Esophagus (tissue), 2 donors: ENCODE measurements around the gene CACUL1. TPM values are rescaled to one million over a fixed set of nuclear protein-coding genes. Genes with fewer than 3 reads are reported as not detected.
"Not testable (repeated sequence)": the region's sequence is repeated elsewhere in the genome, so short reads cannot be mapped to it uniquely, and the experiment has no call there.

Experiments used
- H3K27ac ChIP-seq, 2 donors: one replicate each; pipeline ENCODE4 v1.5.1; 2013; ENCODE audit warnings: low read depth in 2 of 2, mild to moderate bottlenecking in 2 of 2, inconsistent platforms in 1 of 2, low read length in 1 of 2, moderate library complexity in 1 of 2
- H3K27me3 ChIP-seq, 2 donors: one replicate each; pipeline ENCODE4 v1.6.1; 2013; ENCODE audit warnings: low read length in 2 of 2, control low read depth in 1 of 2, mild to moderate bottlenecking in 1 of 2; ENCODE audit not compliant: insufficient read depth in 2 of 2, control insufficient read depth in 1 of 2
- H3K36me3 ChIP-seq, 2 donors: one replicate each; pipeline ENCODE4 v1.6.1; 2013; ENCODE audit warnings: low read length in 1 of 2; ENCODE audit not compliant: control insufficient read depth in 2 of 2, insufficient read depth in 2 of 2
- H3K4me1 ChIP-seq, 2 donors: one replicate each; pipeline ENCODE4 v1.6.1; 2013; ENCODE audit warnings: low read length in 1 of 2; ENCODE audit not compliant: control insufficient read depth in 2 of 2, insufficient read depth in 2 of 2
- H3K4me3 ChIP-seq, 2 donors: one replicate each; pipeline ENCODE4 v1.5.1; 2013; ENCODE audit warnings: low read length in 2 of 2, mild to moderate bottlenecking in 2 of 2, low read depth in 1 of 2, moderate library complexity in 1 of 2
- H3K9me3 ChIP-seq, 2 donors: one replicate each; pipeline ENCODE4 v1.6.1; 2013; ENCODE audit warnings: mild to moderate bottlenecking in 2 of 2, low read depth in 1 of 2, low read length in 1 of 2, moderate library complexity in 1 of 2; ENCODE audit not compliant: control insufficient read depth in 2 of 2, insufficient read depth in 1 of 2
- WGBS, 2 donors: extraction: QIAGEN DNeasy Blood & Tissue Kit; methylation state at CpG; one replicate each; pipeline ENCODE4 v1.1.7; 2013; 5-methylcytosine and 5-hydroxymethylcytosine counted together
- polyA plus RNA-seq, 2 donors: library from polyadenylated mRNA; stranded (reverse); fragments of 200-250 nt; gene quantifications; one replicate each; pipeline ENCODE4 v1.2.3, GENCODE V29; 2013
- donor health status: healthy with polysubstance abuse.
- donor health status: Bipolar disorder and iron deficiency.

Gene CACUL1
- polyA plus RNA-seq, 2 donors: 6.5 to 6.9 TPM

GRCh38 chr10:118790058-118790457 is 35.3 kb upstream of the CACUL1 start:
- no peaks in the 10 kb centered on the region for H3K36me3 ChIP-seq
- peaks cover 0 to 2% of the 10 kb centered on the region in 2 donors for H3K4me1 ChIP-seq
- no peak overlapping the region for H3K4me3 ChIP-seq
- H3K27me3 ChIP-seq: no peaks in the 10 kb centered on the region
- no peaks in the 10 kb centered on the region for H3K9me3 ChIP-seq
- no peak overlapping the region for H3K27ac ChIP-seq
- 87 to 92% methylated on average over 7 of the region's 7 CpGs for WGBS, 2 donors

GRCh38 chr10:118785551-118785950 is 30.8 kb upstream of the CACUL1 start:
- H3K4me1 ChIP-seq: no peaks in the 10 kb centered on the region
- no peak overlapping the region for H3K27ac ChIP-seq
- no peaks in the 10 kb centered on the region for H3K36me3 ChIP-seq
- H3K4me3 ChIP-seq: no peak overlapping the region
- peaks cover 0 to 3% of the 10 kb centered on the region in 2 donors for H3K9me3 ChIP-seq
- WGBS, 2 donors: 74 to 77% methylated on average over 5 of the region's 5 CpGs
- no peaks in the 10 kb centered on the region for H3K27me3 ChIP-seq

- Histone ChIP-seq H3K4me3 (no peak overlapping the region), H3K27ac (no peak overlapping the region), H3K9me3 (peaks cover 0 to 3% of the 10 kb centered on the region in 2 donors), H3K4me1 (no peaks in the 10 kb centered on the region), H3K27me3 (no peaks in the 10 kb centered on the region), H3K36me3 (no peaks in the 10 kb centered on the region)
- WGBS, 2 donors: 85 to 87% methylated on average over 24 of the region's 24 CpGs
Observed at GRCh38 chr10:118783776-118784545, 29.2 kb upstream of the CACUL1 start.

- H3K4me1 ChIP-seq, H3K9me3 ChIP-seq, H3K27ac ChIP-seq, H3K4me3 ChIP-seq, H3K27me3 ChIP-seq, H3K36me3 ChIP-seq: not testable (repeated sequence)
- 88 to 93% methylated on average over 22 to 31 of the region's 31 CpGs for WGBS, 2 donors
Observed at GRCh38 chr10:118782916-118783465, 28.2 kb upstream of the CACUL1 start.

- H3K9me3 ChIP-seq: peaks cover 0 to 3% of the 10 kb centered on the region in 2 donors
- WGBS, 2 donors: 87 to 88% methylated on average over 4 of the region's 4 CpGs
- no peaks in the 10 kb centered on the region for H3K36me3 ChIP-seq
- H3K27ac ChIP-seq: no peak overlapping the region
- H3K27me3 ChIP-seq: no peaks in the 10 kb centered on the region
- H3K4me3 ChIP-seq: no peak overlapping the region
- no peaks in the 10 kb centered on the region for H3K4me1 ChIP-seq
Observed at GRCh38 chr10:118781541-118781940, 26.8 kb upstream of the CACUL1 start.

- Histone ChIP-seq H3K27me3 (no peaks in the 10 kb centered on the region), H3K4me1 (no peaks in the 10 kb centered on the region), H3K9me3 (peaks cover 0 to 3% of the 10 kb centered on the region in 2 donors), H3K27ac (no peak overlapping the region), H3K36me3 (no peaks in the 10 kb centered on the region), H3K4me3 (no peak overlapping the region)
- WGBS, 2 donors: 69 to 70% methylated on average over 7 of the region's 7 CpGs
Observed at GRCh38 chr10:118778727-118779126, 24.0 kb upstream of the CACUL1 start.

- WGBS, 2 donors: 81% methylated on average over 5 of the region's 5 CpGs
- Histone ChIP-seq H3K4me3 (no peak overlapping the region), H3K27me3 (no peaks in the 10 kb centered on the region), H3K9me3 (peaks cover 0 to 3% of the 10 kb centered on the region in 2 donors), H3K4me1 (no peaks in the 10 kb centered on the region), H3K27ac (no peak overlapping the region), H3K36me3 (no peaks in the 10 kb centered on the region)
Observed at GRCh38 chr10:118776960-118777359, 22.2 kb upstream of the CACUL1 start.

GRCh38 chr10:118776033-118776432 is 21.3 kb upstream of the CACUL1 start:
- H3K36me3 ChIP-seq: no peaks in the 10 kb centered on the region
- 94 to 97% methylated on average over 3 of the region's 3 CpGs for WGBS, 2 donors
- H3K9me3 ChIP-seq: no peaks in the 10 kb centered on the region
- no peaks in the 10 kb centered on the region for H3K4me1 ChIP-seq
- H3K27ac ChIP-seq: no peak overlapping the region
- H3K27me3 ChIP-seq: no peaks in the 10 kb centered on the region
- no peak overlapping the region for H3K4me3 ChIP-seq

GRCh38 chr10:118775478-118775877 is 20.7 kb upstream of the CACUL1 start:
- WGBS, 2 donors: 81 to 86% methylated on average over 7 of the region's 7 CpGs
- no peaks in the 10 kb centered on the region for H3K4me1 ChIP-seq
- H3K9me3 ChIP-seq: no peaks in the 10 kb centered on the region
- H3K36me3 ChIP-seq: no peaks in the 10 kb centered on the region
- H3K4me3 ChIP-seq: no peak overlapping the region
- no peak overlapping the region for H3K27ac ChIP-seq
- no peaks in the 10 kb centered on the region for H3K27me3 ChIP-seq

GRCh38 chr10:118773041-118773440 is 18.3 kb upstream of the CACUL1 start:
- no peaks in the 10 kb centered on the region for H3K27me3 ChIP-seq
- no peaks in the 10 kb centered on the region for H3K4me1 ChIP-seq
- H3K9me3 ChIP-seq: no peaks in the 10 kb centered on the region
- no peaks in the 10 kb centered on the region for H3K36me3 ChIP-seq
- 77 to 83% methylated on average over 4 of the region's 4 CpGs for WGBS, 2 donors
- H3K27ac ChIP-seq: no peak overlapping the region
- no peak overlapping the region for H3K4me3 ChIP-seq
